Effector memory CD4-positive, alpha-beta T cell (primary cell): ENCODE data around the gene ABAT.

Source experiments
- DNase-seq, 3 donors: peaks; one replicate each; pipeline ENCODE4 v3.0.0-alpha.2; 2020
- H3K27ac ChIP-seq: 2 replicates; pipeline ENCODE4 v1.7.0; 2013; ENCODE audit warnings: mild to moderate bottlenecking, low read length, moderate library complexity; ENCODE audit not compliant: insufficient read depth, poor library complexity, severe bottlenecking
- H3K27me3 ChIP-seq: replicated peaks from 2 replicates; pipeline ENCODE4 v1.7.0; 2013; ENCODE audit warnings: mild to moderate bottlenecking, low read length; ENCODE audit not compliant: insufficient read depth, control insufficient read depth, poor library complexity, severe bottlenecking
- H3K36me3 ChIP-seq: 2 replicates; pipeline ENCODE4 v1.7.0; 2013; ENCODE audit warnings: mild to moderate bottlenecking, low read length, moderate library complexity; ENCODE audit not compliant: control insufficient read depth, insufficient read depth
- H3K4me1 ChIP-seq: 2 replicates; pipeline ENCODE4 v1.7.0; 2013; ENCODE audit warnings: low read length, mild to moderate bottlenecking; ENCODE audit not compliant: control insufficient read depth, insufficient read depth, poor library complexity, severe bottlenecking
- H3K4me3 ChIP-seq: 2 replicates; pipeline ENCODE4 v1.7.0; 2013; ENCODE audit warnings: low read length, low read depth, mild to moderate bottlenecking; ENCODE audit not compliant: insufficient read depth, poor library complexity, severe bottlenecking
- H3K9me3 ChIP-seq: 2 replicates; pipeline ENCODE4 v1.7.0; 2013; ENCODE audit warnings: mild to moderate bottlenecking, low read length, moderate library complexity; ENCODE audit not compliant: control insufficient read depth

Gene ABAT

DNA sequence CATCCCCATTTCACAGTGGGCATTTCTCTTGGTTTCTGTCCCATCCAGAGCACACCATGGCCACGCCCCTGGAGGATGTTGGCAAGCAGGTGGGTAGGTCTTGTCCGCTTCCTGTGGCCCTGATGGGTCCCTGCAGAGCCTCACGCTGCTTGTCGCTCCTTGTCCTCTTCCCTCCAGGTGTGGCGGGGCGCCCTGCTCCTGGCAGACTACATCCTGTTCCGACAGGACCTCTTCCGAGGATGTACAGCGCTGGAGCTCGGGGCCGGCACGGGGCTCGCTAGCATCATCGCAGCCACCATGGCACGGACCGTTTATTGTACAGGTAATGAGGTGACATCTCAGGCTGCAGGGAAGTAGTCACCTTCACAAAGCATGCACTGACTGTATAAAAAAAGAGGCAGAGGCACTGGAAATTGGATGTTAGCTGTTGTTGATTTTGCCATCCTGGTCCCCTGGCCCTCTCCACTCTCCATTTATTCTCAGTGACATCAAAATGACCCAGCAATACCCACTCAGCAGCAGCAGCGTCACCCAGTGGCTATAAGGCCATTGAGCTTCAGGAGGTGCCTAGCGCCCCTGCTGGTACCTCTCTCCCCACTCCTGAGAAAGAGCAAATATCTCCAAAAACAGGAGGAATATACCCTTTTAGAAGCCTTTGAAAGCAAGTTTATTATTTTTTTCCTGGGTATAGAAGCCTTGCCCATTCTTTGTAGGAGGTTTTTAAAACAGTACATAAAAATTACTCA, 39.3 kb upstream of the ABAT start:
- no peaks in the 10 kb centered on the region for H3K4me1 ChIP-seq
- no peaks in the 10 kb centered on the region for H3K27me3 ChIP-seq
- H3K9me3 ChIP-seq: no peaks in the 10 kb centered on the region
- no peak for DNase-seq
- H3K36me3 ChIP-seq: peaks cover 69% of the 10 kb centered on the region
- no peak overlapping the region for H3K4me3 ChIP-seq
- H3K27ac ChIP-seq: no peak overlapping the region

GRCh38 chr16:8639694-8640093, 34.7 kb upstream of the ABAT start:
- Histone ChIP-seq H3K4me3 (no peak overlapping the region), H3K4me1 (peaks cover 2% of the 10 kb centered on the region), H3K9me3 (no peaks in the 10 kb centered on the region), H3K27ac (no peak overlapping the region), H3K27me3 (no peaks in the 10 kb centered on the region), H3K36me3 (peaks cover 63% of the 10 kb centered on the region)
- no peak for DNase-seq

GRCh38 chr16:8641671-8642070, 32.7 kb upstream of the ABAT start:
- no peaks in the 10 kb centered on the region for H3K9me3 ChIP-seq
- DNase-seq: no peak
- H3K36me3 ChIP-seq: peaks cover 58% of the 10 kb centered on the region

DNA sequence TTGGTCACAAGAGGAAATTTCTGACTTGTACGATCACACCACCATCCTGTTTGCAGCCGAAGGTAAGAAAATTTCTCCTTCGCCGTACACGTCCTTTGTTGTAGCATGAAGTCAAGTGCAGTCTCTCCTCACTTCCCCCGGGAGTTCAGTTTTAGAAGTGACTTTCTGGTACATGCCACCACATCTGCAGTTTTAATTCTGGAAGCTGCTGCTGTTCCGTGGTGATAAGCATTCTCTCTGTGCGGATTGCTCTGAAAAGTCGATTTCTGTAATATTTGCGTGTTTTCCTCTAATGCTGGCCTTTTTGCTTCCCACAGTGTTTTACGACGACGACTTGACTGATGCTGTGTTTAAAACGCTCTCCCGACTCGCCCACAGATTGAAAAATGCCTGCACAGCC, 32.3 kb upstream of the ABAT start:
- no peak overlapping the region for H3K4me3 ChIP-seq
- H3K36me3 ChIP-seq: peaks cover 56% of the 10 kb centered on the region
- no peaks in the 10 kb centered on the region for H3K27me3 ChIP-seq
- no peaks in the 10 kb centered on the region for H3K9me3 ChIP-seq
- H3K27ac ChIP-seq: no peak overlapping the region
- DNase-seq: no peak
- H3K4me1 ChIP-seq: peaks cover 4% of the 10 kb centered on the region

More at GRCh38 chr16:8641671-8642070, 32.7 kb upstream of the ABAT start:
- no peak overlapping the region for H3K27ac ChIP-seq
- H3K27me3 ChIP-seq: no peaks in the 10 kb centered on the region
- peaks cover 4% of the 10 kb centered on the region for H3K4me1 ChIP-seq
- H3K4me3 ChIP-seq: no peak overlapping the region

GRCh38 chr16:8644211-8645140, 29.9 kb upstream of the ABAT start:
- H3K4me3 ChIP-seq: no peak overlapping the region
- peaks cover 45% of the 10 kb centered on the region for H3K36me3 ChIP-seq
- peaks cover 4% of the 10 kb centered on the region for H3K4me1 ChIP-seq
- DNase-seq: no peak
- H3K27ac ChIP-seq: no peak overlapping the region
- no peaks in the 10 kb centered on the region for H3K9me3 ChIP-seq
- no peaks in the 10 kb centered on the region for H3K27me3 ChIP-seq

DNA sequence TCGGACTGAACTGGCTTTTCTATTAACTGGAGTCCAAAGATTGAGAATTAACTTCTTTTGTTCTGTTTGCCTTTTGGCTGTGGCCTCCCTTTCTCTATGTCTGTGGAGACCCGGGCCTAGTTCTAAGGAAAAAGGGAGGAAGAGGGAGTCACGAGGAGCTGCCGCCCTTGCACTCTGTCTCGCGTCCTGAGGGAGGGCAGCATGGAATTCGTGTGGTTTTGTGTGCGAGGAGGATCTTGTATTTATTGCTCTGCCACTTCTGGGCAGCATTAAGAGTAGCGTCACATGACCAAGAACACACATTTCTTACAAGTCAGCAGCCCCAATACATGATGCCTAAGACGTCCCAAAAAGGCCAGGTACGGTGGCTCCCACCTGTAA, 29.3 kb upstream of the ABAT start:
- Histone ChIP-seq H3K4me3 (no peak overlapping the region), H3K4me1 (peaks cover 4% of the 10 kb centered on the region), H3K9me3 (no peaks in the 10 kb centered on the region), H3K27me3 (no peaks in the 10 kb centered on the region), H3K27ac (no peak overlapping the region), H3K36me3 (peaks cover 38% of the 10 kb centered on the region)
- DNase-seq: no peak

DNA sequence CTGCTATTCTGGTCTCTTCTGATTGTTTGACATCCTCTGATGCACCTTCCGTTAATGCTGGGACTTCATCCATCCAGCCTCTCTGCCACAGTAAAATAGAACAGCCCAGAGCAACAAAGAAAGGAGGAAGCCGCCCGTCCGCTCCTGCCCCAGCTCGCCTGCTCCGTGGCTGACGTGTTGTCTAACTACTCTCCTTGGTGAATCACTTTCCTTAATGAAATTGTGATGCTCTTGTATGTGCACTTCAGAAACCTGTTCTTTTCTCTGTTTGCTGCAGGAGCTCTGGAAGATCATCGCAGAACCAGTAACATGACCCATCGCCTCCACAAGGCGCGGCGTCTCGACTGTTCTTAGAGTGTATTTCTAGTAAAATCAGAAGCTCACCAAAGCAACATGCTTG, 28.6 kb upstream of the ABAT start:
- Histone ChIP-seq H3K4me3 (no peak overlapping the region), H3K27me3 (no peaks in the 10 kb centered on the region), H3K36me3 (peaks cover 37% of the 10 kb centered on the region), H3K4me1 (peaks cover 4% of the 10 kb centered on the region), H3K9me3 (no peaks in the 10 kb centered on the region), H3K27ac (no peak overlapping the region)
- DNase-seq: no peak

- Histone ChIP-seq H3K4me3 (no peak overlapping the region), H3K27me3 (no peaks in the 10 kb centered on the region), H3K9me3 (no peaks in the 10 kb centered on the region), H3K4me1 (peaks cover 4% of the 10 kb centered on the region), H3K27ac (no peak overlapping the region), H3K36me3 (peaks cover 32% of the 10 kb centered on the region)
- no peak for DNase-seq
Observed at GRCh38 chr16:8646326-8647053, 27.9 kb upstream of the ABAT start.

- Histone ChIP-seq H3K9me3 (no peaks in the 10 kb centered on the region), H3K4me3 (no peak overlapping the region), H3K4me1 (peaks cover 4% of the 10 kb centered on the region), H3K36me3 (peaks cover 23% of the 10 kb centered on the region), H3K27ac (no peak overlapping the region), H3K27me3 (no peaks in the 10 kb centered on the region)
- DNase-seq: no peak
Observed at GRCh38 chr16:8647721-8648318, 26.6 kb upstream of the ABAT start.
